Fibroblast of pulmonary artery (primary cell): ENCODE data around the gene UCP3.

Experiments used
- DNase-seq: peaks from one replicate; pipeline ENCODE4 v3.0.0-alpha.2; 2010; ENCODE audit warnings: low read depth
- H3K4me3 ChIP-seq: replicated peaks from 2 replicates; pipeline ENCODE4 v1.5.1; 2011; ENCODE audit warnings: low read depth, mild to moderate bottlenecking, control low read depth, low read length, moderate library complexity
- CTCF ChIP-seq: IDR thresholded peaks from 2 replicates; pipeline ENCODE4 v1.5.1; 2011; ENCODE audit warnings: mild to moderate bottlenecking, control low read depth, low read length, inconsistent platforms; ENCODE audit errors: missing control alignments

Gene UCP3

GRCh38 chr11:74011360-74012073 lies 2.6 kb upstream of the UCP3 start:
- H3K4me3 ChIP-seq: no peak overlapping the region
- no peak for TF ChIP-seq CTCF
- peak; percentile 78 for DNase-seq

GRCh38 chr11:74010306-74011300 lies 1.7 kb upstream of the UCP3 start:
- no peak for DNase-seq
- no peak overlapping the region for H3K4me3 ChIP-seq
- no peak for TF ChIP-seq CTCF

GRCh38 chr11:74009675-74010305 lies 905 bp upstream of the UCP3 start:
- no peak overlapping the region for H3K4me3 ChIP-seq
- TF ChIP-seq CTCF: no peak
- DNase-seq: no peak

- TF ChIP-seq CTCF: no peak
- no peak overlapping the region for H3K4me3 ChIP-seq
- DNase-seq: no peak
Observed at GRCh38 chr11:74009230-74009547, 304 bp upstream of the UCP3 start.

- no peak for DNase-seq
- TF ChIP-seq CTCF: no peak
- H3K4me3 ChIP-seq: no peak overlapping the region
Observed at GRCh38 chr11:74007691-74008372, 1.1 kb downstream of the UCP3 start.

GRCh38 chr11:74006743-74007304 lies 2.1 kb downstream of the UCP3 start:
- no peak for TF ChIP-seq CTCF
- H3K4me3 ChIP-seq: no peak overlapping the region
- DNase-seq: no peak
